ENCODE measurements around the gene PML.

DNA sequence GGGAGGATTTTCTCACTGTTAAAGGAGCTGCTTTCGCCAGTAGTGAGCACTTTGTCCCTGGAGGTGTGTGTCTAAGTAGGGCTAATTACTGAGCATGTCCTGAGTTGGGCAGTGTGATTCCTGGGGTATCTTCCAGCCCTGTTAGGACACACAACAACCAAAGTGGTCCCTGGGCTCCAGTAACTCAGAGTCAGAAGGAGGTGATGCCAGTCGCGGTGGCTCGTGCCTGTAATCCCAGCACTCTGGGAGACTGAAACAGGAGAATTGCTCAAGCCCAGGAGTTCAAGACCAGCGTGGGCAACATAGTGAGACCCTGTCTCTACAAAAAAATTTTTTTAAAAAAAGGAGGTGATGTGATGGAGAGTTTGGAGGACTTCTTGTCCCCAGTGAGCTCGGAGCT lies 37.5 kb downstream of the PML start:
- TF ChIP-seq, protein P1, sequence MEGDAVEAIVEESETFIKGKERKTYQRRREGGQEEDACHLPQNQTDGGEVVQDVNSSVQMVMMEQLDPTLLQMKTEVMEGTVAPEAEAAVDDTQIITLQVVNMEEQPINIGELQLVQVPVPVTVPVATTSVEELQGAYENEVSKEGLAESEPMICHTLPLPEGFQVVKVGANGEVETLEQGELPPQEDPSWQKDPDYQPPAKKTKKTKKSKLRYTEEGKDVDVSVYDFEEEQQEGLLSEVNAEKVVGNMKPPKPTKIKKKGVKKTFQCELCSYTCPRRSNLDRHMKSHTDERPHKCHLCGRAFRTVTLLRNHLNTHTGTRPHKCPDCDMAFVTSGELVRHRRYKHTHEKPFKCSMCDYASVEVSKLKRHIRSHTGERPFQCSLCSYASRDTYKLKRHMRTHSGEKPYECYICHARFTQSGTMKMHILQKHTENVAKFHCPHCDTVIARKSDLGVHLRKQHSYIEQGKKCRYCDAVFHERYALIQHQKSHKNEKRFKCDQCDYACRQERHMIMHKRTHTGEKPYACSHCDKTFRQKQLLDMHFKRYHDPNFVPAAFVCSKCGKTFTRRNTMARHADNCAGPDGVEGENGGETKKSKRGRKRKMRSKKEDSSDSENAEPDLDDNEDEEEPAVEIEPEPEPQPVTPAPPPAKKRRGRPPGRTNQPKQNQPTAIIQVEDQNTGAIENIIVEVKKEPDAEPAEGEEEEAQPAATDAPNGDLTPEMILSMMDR (optimal IDR thresholded peaks at IDR 0.05 in 1 of 3, IDR thresholded peaks at IDR 0.05 in 1 of 3, conservative IDR thresholded peaks at IDR 0.05 in 1 of 3; ENCODE audit: extremely low read depth in 1 of 3, insufficient read depth in 2 of 3, low read length in 3 of 3) = no peak
- no peak for TF ChIP-seq EZH2 (IDR thresholded peaks at IDR 0.05; ENCODE audit: low read length)

All from keratinocyte (primary cell).